ENCODE measurements around the gene ITFG1.

Gene ITFG1

GRCh38 chr16:47465919-47466630, 5.2 kb upstream of the ITFG1 start:
- TF ChIP-seq EZH2phosphoT487 (IDR thresholded peaks at IDR 0.05; ENCODE audit: borderline replicate concordance), result no peak
- TF ChIP-seq, protein P1, sequence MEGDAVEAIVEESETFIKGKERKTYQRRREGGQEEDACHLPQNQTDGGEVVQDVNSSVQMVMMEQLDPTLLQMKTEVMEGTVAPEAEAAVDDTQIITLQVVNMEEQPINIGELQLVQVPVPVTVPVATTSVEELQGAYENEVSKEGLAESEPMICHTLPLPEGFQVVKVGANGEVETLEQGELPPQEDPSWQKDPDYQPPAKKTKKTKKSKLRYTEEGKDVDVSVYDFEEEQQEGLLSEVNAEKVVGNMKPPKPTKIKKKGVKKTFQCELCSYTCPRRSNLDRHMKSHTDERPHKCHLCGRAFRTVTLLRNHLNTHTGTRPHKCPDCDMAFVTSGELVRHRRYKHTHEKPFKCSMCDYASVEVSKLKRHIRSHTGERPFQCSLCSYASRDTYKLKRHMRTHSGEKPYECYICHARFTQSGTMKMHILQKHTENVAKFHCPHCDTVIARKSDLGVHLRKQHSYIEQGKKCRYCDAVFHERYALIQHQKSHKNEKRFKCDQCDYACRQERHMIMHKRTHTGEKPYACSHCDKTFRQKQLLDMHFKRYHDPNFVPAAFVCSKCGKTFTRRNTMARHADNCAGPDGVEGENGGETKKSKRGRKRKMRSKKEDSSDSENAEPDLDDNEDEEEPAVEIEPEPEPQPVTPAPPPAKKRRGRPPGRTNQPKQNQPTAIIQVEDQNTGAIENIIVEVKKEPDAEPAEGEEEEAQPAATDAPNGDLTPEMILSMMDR (conservative IDR thresholded peaks at IDR 0.05; ENCODE audit: low read length), result no peak

DNA sequence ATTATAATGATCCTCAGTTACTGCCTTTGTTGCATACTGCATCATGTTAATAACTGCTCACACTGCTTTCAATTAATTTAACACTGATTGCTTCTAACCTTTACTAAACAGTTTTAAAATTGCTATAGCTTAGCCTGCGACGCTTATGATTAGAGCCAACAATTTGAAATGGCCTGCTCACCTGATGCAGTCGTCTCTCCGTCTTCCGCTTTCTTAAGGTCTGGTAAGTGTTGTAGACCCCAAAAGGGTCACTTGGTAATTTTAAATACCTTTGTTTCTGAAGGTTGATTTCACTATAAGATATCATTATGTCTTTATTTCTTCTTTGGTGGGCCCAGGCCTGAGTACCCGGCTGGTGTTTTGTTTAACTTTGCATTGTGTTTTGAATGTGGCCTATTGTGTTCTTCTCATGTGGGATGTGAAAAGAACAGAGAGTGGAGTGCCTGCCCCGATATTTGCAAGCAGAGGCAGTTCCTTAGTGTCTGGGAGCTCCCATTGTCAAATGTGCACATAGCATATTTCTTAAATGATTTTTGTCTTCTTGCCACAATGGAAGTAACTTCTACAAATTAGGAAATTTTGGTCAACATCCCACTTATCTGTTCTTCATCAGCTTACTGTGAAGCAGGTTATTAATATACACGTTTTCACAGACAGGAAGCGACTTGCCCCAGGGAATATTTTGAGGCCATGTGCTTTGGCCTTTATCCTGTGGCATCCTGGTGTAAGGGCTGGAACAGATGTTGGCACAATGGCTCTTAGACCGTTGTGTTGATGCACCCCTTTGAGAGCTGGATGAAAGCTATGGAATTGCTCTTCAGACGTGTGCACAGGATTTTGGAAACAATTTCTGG, 3.1 kb upstream of the ITFG1 start:
- H3K4me2 ChIP-seq (ENCODE audit: low read depth, low read length, poor library complexity, severe bottlenecking), result peak overlapping the region; percentile 79
- no peaks in the 10 kb centered on the region for H3F3A ChIP-seq (ENCODE audit: low read depth)
- H3K79me2 ChIP-seq (ENCODE audit: insufficient read depth, low read length), result peaks cover 87% of the 10 kb centered on the region
- H3K9me2 ChIP-seq (replicated peaks; ENCODE audit: low read depth, low read length), result no peaks in the 10 kb centered on the region
- H4K20me1 ChIP-seq (ENCODE audit: insufficient read depth, low read length, poor library complexity, severe bottlenecking), result peaks cover 17% of the 10 kb centered on the region
- H3K27me3 ChIP-seq (ENCODE audit: insufficient read depth, low read length, poor library complexity, severe bottlenecking), result no peaks in the 10 kb centered on the region
- H3K4me3 ChIP-seq (ENCODE audit: low read length, poor library complexity, severe bottlenecking), result peak overlapping the region; percentile 88
- H3K4me1 ChIP-seq (ENCODE audit: insufficient read depth, low read length, poor library complexity, severe bottlenecking), result peaks cover 71% of the 10 kb centered on the region
- TF ChIP-seq, protein P1 (conservative IDR thresholded peaks at IDR 0.05; ENCODE audit: low read length), result no peak
- TF ChIP-seq EZH2phosphoT487 (IDR thresholded peaks at IDR 0.05; ENCODE audit: borderline replicate concordance), result no peak
- H2AFZ ChIP-seq (ENCODE audit: low read length), result no peak overlapping the region
- no peaks in the 10 kb centered on the region for H3K36me3 ChIP-seq (ENCODE audit: insufficient read depth, low read length)
- no peaks in the 10 kb centered on the region for H3K9me3 ChIP-seq (ENCODE audit: insufficient read depth, low read depth, low read length)
- H3K9ac ChIP-seq (ENCODE audit: low read depth, low read length, poor library complexity, severe bottlenecking), result peak overlapping the region; percentile 96

More at GRCh38 chr16:47465919-47466630, 5.2 kb upstream of the ITFG1 start:
- no peaks in the 10 kb centered on the region for H3K9me2 ChIP-seq (replicated peaks; ENCODE audit: low read depth, low read length)
- no peaks in the 10 kb centered on the region for H3K9me3 ChIP-seq (ENCODE audit: insufficient read depth, low read depth, low read length)
- H3K4me2 ChIP-seq (ENCODE audit: low read depth, low read length, poor library complexity, severe bottlenecking), result peak overlapping the region; percentile 79
- no peaks in the 10 kb centered on the region for H3F3A ChIP-seq (ENCODE audit: low read depth)
- no peaks in the 10 kb centered on the region for H3K36me3 ChIP-seq (ENCODE audit: insufficient read depth, low read length)
- no peaks in the 10 kb centered on the region for H3K27me3 ChIP-seq (ENCODE audit: insufficient read depth, low read length, poor library complexity, severe bottlenecking)
- H3K4me1 ChIP-seq (ENCODE audit: insufficient read depth, low read length, poor library complexity, severe bottlenecking), result peaks cover 55% of the 10 kb centered on the region
- peak overlapping the region; percentile 88 for H3K4me3 ChIP-seq (ENCODE audit: low read length, poor library complexity, severe bottlenecking)
- peak overlapping the region; percentile 96 for H3K9ac ChIP-seq (ENCODE audit: low read depth, low read length, poor library complexity, severe bottlenecking)
- H3K79me2 ChIP-seq (ENCODE audit: insufficient read depth, low read length), result peaks cover 75% of the 10 kb centered on the region
- H2AFZ ChIP-seq (ENCODE audit: low read length), result no peak overlapping the region
- peaks cover 17% of the 10 kb centered on the region for H4K20me1 ChIP-seq (ENCODE audit: insufficient read depth, low read length, poor library complexity, severe bottlenecking)

DNA sequence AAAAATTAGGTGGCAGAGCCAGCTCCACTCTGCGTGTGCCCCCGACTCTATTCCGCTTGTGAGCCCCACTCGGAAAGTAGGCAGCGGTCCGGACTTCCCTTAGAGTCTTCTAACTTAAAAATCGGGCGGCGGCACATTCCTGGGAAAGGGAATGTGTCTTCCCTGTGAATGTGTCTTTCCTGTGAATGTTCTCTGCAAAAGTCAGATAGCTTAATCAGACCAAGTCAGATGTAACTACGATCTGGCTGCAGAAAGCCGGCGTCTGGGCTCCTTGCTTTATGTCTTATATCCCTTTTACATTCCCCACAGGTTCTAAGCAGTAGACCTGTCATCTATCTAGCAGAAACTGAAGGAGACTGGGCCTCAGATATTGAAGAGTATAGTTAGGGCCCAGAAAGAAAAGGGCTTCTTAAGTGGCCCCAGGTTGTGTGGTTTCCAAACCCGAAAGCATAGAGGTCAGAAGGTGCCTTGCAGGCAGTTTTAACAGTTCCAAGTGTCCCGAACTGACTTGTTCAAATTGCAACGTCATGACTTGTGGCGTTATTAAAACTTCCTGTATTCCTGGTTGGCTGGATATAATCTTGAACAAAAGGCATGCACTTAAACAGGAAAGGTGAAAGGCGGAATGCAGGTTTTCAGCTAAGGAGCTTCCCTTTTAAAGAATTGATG, 869 bp upstream of the ITFG1 start:
- no peaks in the 10 kb centered on the region for H3K36me3 ChIP-seq (ENCODE audit: insufficient read depth, low read length)
- H3K79me2 ChIP-seq (ENCODE audit: insufficient read depth, low read length), result peaks cover 87% of the 10 kb centered on the region
- H3F3A ChIP-seq (ENCODE audit: low read depth), result no peaks in the 10 kb centered on the region
- H3K27me3 ChIP-seq (ENCODE audit: insufficient read depth, low read length, poor library complexity, severe bottlenecking), result no peaks in the 10 kb centered on the region
- peak overlapping the region; percentile 79 for H3K4me2 ChIP-seq (ENCODE audit: low read depth, low read length, poor library complexity, severe bottlenecking)
- peaks cover 9% of the 10 kb centered on the region for H4K20me1 ChIP-seq (ENCODE audit: insufficient read depth, low read length, poor library complexity, severe bottlenecking)
- peaks cover 69% of the 10 kb centered on the region for H3K4me1 ChIP-seq (ENCODE audit: insufficient read depth, low read length, poor library complexity, severe bottlenecking)
- H3K4me3 ChIP-seq (ENCODE audit: low read length, poor library complexity, severe bottlenecking), result peak overlapping the region; percentile 88
- peak overlapping the region; percentile 96 for H3K9ac ChIP-seq (ENCODE audit: low read depth, low read length, poor library complexity, severe bottlenecking)
- no peaks in the 10 kb centered on the region for H3K9me3 ChIP-seq (ENCODE audit: insufficient read depth, low read depth, low read length)
- no peaks in the 10 kb centered on the region for H3K9me2 ChIP-seq (replicated peaks; ENCODE audit: low read depth, low read length)
- peak overlapping the region; percentile 91 for H2AFZ ChIP-seq (ENCODE audit: low read length)
- no peak for TF ChIP-seq EZH2phosphoT487 (IDR thresholded peaks at IDR 0.05; ENCODE audit: borderline replicate concordance)
- TF ChIP-seq, protein P1 (conservative IDR thresholded peaks at IDR 0.05; ENCODE audit: low read length), result no peak

Data from Loucy (cell line).